Activated T-cell treated with anti-CD3 and anti-CD28 coated beads for 24 hours (primary cell): ENCODE results near the gene TNKS1BP1.

ENCODE experiments used
- DNase-seq: peaks from one replicate; pipeline ENCODE4 v3.0.0-alpha.2; 2020; ENCODE audit warnings: low read depth

TNKS1BP1 gene

GRCh38 chr11:57330029-57330428, 5.3 kb upstream of the TNKS1BP1 start:
- no peak for DNase-seq

GRCh38 chr11:57327721-57328120, 3.0 kb upstream of the TNKS1BP1 start:
- DNase-seq, result no peak

GRCh38 chr11:57325735-57326048, 940 bp upstream of the TNKS1BP1 start:
- DNase-seq, result no peak

GRCh38 chr11:57324154-57324885, 432 bp downstream of the TNKS1BP1 start:
- no peak for DNase-seq

GRCh38 chr11:57323855-57324153, 948 bp downstream of the TNKS1BP1 start:
- DNase-seq, result no peak

GRCh38 chr11:57323167-57323854, 1.4 kb downstream of the TNKS1BP1 start:
- DNase-seq, result no peak

- DNase-seq, result no peak
Measured at GRCh38 chr11:57322256-57323166, 2.2 kb downstream of the TNKS1BP1 start.

- no peak for DNase-seq
Measured at GRCh38 chr11:57321388-57322255, 3.1 kb downstream of the TNKS1BP1 start.

GRCh38 chr11:57320719-57321387, 3.9 kb downstream of the TNKS1BP1 start:
- DNase-seq, result no peak

- DNase-seq, result no peak
Measured at GRCh38 chr11:57320067-57320718, 4.6 kb downstream of the TNKS1BP1 start.

- no peak for DNase-seq
Measured at GRCh38 chr11:57318178-57318577, 6.6 kb downstream of the TNKS1BP1 start.

GRCh38 chr11:57316017-57316416, 8.7 kb downstream of the TNKS1BP1 start:
- no peak for DNase-seq

GRCh38 chr11:57315491-57315890, 9.3 kb downstream of the TNKS1BP1 start:
- DNase-seq, result no peak

GRCh38 chr11:57314221-57314973, 10.4 kb downstream of the TNKS1BP1 start:
- DNase-seq, result no peak

- DNase-seq, result no peak
Measured at GRCh38 chr11:57313788-57314135, 11.0 kb downstream of the TNKS1BP1 start.

- no peak for DNase-seq
Measured at GRCh38 chr11:57313071-57313787, 11.5 kb downstream of the TNKS1BP1 start.

- no peak for DNase-seq
Measured at GRCh38 chr11:57312511-57313021, 12.2 kb downstream of the TNKS1BP1 start.

GRCh38 chr11:57311109-57311936, 13.4 kb downstream of the TNKS1BP1 start:
- peak; percentile 56 for DNase-seq
